Cardiac muscle cell (in vitro differentiated cells and primary cell): Measurements from ENCODE around the gene METTL8. TPM values are rescaled to one million over a fixed set of nuclear protein-coding genes. Genes with fewer than 3 reads are reported as not detected.

Experiments
- DNase-seq, 2 donors: peaks; one replicate each; pipeline versions ENCODE4 v3.0.0 to v3.0.0-alpha.2; 2010 to 2017; ENCODE audit warnings: low read depth in 1 of 2, low spot score in 1 of 2
- H3K27ac ChIP-seq: fragments of 200-600 bp; sonication (generic); 2 replicates; pipeline ENCODE4 v1.5.1; 2016
- H3K27me3 ChIP-seq: fragments of 200-600 bp; sonication (generic); 2 replicates; pipeline ENCODE4 v1.6.0; 2016; ENCODE audit warnings: control low read depth
- H3K36me3 ChIP-seq: fragments of 200-600 bp; sonication (generic); 2 replicates; pipeline ENCODE4 v1.5.1; 2016; ENCODE audit warnings: control low read depth
- H3K4me1 ChIP-seq: fragments of 200-600 bp; sonication (generic); 2 replicates; pipeline ENCODE4 v1.8.1; 2017; ENCODE audit warnings: low read depth, mild to moderate bottlenecking, mixed run types
- H3K4me3 ChIP-seq: fragments of 200-600 bp; sonication (generic); 2 replicates; pipeline ENCODE4 v1.5.1; 2016; ENCODE audit warnings: mild to moderate bottlenecking
- H3K9me3 ChIP-seq: fragments of 200-600 bp; sonication (generic); 2 replicates; pipeline ENCODE4 v1.5.1; 2017; ENCODE audit warnings: low read depth, mild to moderate bottlenecking, control low read depth
- CTCF ChIP-seq: IDR thresholded peaks from 2 replicates; pipeline ENCODE4 v1.5.1; 2012; ENCODE audit warnings: low read depth, mild to moderate bottlenecking, low read length
- polyA plus RNA-seq: library from polyadenylated mRNA; unstranded; fragments of >200 nt; fragmentation: Nextera tagmentation; extraction: Ambion mirVana; gene quantifications from 2 replicates; pipeline ENCODE4 v1.2.1, GENCODE V29; 2016
- total RNA-seq: library from RNA; depleted of rRNA; stranded (reverse); fragments of >200 nt; gene quantifications from 2 replicates; pipeline ENCODE4 v1.2.3, GENCODE V29; 2016

METTL8 gene
- total and polyA plus RNA-seq, 2 experiments from 2014 or later, result 12.4 to 15.5 TPM

- no peak overlapping the region for H3K4me3 ChIP-seq
- no peak for DNase-seq
- H3K36me3 ChIP-seq, result peaks cover 39% of the 10 kb centered on the region
- no peaks in the 10 kb centered on the region for H3K27me3 ChIP-seq
- H3K27ac ChIP-seq, result no peak overlapping the region
- H3K9me3 ChIP-seq, result no peaks in the 10 kb centered on the region
- no peak for TF ChIP-seq CTCF
- no peaks in the 10 kb centered on the region for H3K4me1 ChIP-seq
Observed at GRCh38 chr2:171452773-171453172, 19.0 kb upstream of the METTL8 start.

- no peak for TF ChIP-seq CTCF
- Histone ChIP-seq H3K9me3 (no peaks in the 10 kb centered on the region), H3K4me3 (no peak overlapping the region), H3K27me3 (no peaks in the 10 kb centered on the region), H3K27ac (no peak overlapping the region), H3K36me3 (peaks cover 44% of the 10 kb centered on the region), H3K4me1 (no peaks in the 10 kb centered on the region)
- no peak for DNase-seq
Observed at GRCh38 chr2:171451074-171451473, 17.3 kb upstream of the METTL8 start.

- TF ChIP-seq CTCF, result no peak
- Histone ChIP-seq H3K27ac (no peak overlapping the region), H3K9me3 (no peaks in the 10 kb centered on the region), H3K4me1 (no peaks in the 10 kb centered on the region), H3K4me3 (no peak overlapping the region), H3K36me3 (peaks cover 62% of the 10 kb centered on the region), H3K27me3 (no peaks in the 10 kb centered on the region)
- no peak for DNase-seq
Observed at GRCh38 chr2:171447675-171448074, 13.9 kb upstream of the METTL8 start.

- no peaks in the 10 kb centered on the region for H3K4me1 ChIP-seq
- no peak for TF ChIP-seq CTCF
- H3K4me3 ChIP-seq, result no peak overlapping the region
- peaks cover 42% of the 10 kb centered on the region for H3K36me3 ChIP-seq
- no peaks in the 10 kb centered on the region for H3K27me3 ChIP-seq
- H3K9me3 ChIP-seq, result no peaks in the 10 kb centered on the region
- no peak for DNase-seq
- no peak overlapping the region for H3K27ac ChIP-seq
Observed at GRCh38 chr2:171441470-171441869, 7.7 kb upstream of the METTL8 start.

GRCh38 chr2:171436307-171436706 is 2.5 kb upstream of the METTL8 start:
- H3K9me3 ChIP-seq, result no peaks in the 10 kb centered on the region
- no peak overlapping the region for H3K4me3 ChIP-seq
- no peaks in the 10 kb centered on the region for H3K27me3 ChIP-seq
- peak in 1 of 2 donors; percentile 70 for DNase-seq
- no peak for TF ChIP-seq CTCF
- no peak overlapping the region for H3K27ac ChIP-seq
- H3K4me1 ChIP-seq, result no peaks in the 10 kb centered on the region
- peaks cover 13% of the 10 kb centered on the region for H3K36me3 ChIP-seq
